ENCODE results near the gene PARN.

- TF ChIP-seq CTCF (conservative IDR thresholded peaks at IDR 0.05; ENCODE audit: low read depth in 2 of 2) (no peak), EZH2 (IDR thresholded peaks at IDR 0.05; ENCODE audit: low read depth, unreplicated experiment) (no peak), REST (IDR thresholded peaks at IDR 0.05; ENCODE audit: unreplicated experiment) (no peak), EZH2phosphoT487 (IDR thresholded peaks at IDR 0.05; ENCODE audit: unreplicated experiment) (no peak), POLR2AphosphoS5 (IDR thresholded peaks at IDR 0.05; ENCODE audit: low read depth) (no peak), NANOG (IDR thresholded peaks at IDR 0.05; ENCODE audit: borderline replicate concordance) (no peak), JUNB (IDR thresholded peaks at IDR 0.05; ENCODE audit: unreplicated experiment) (no peak), STAT1 (IDR thresholded peaks at IDR 0.05; ENCODE audit: unreplicated experiment) (no peak)
Observed at GRCh38 chr16:14539156-14539555, 90.9 kb downstream of the PARN start.

Measured in GM23338 (cell line).